ENCODE measurements around the gene TM4SF5.

TM4SF5 gene

DNA sequence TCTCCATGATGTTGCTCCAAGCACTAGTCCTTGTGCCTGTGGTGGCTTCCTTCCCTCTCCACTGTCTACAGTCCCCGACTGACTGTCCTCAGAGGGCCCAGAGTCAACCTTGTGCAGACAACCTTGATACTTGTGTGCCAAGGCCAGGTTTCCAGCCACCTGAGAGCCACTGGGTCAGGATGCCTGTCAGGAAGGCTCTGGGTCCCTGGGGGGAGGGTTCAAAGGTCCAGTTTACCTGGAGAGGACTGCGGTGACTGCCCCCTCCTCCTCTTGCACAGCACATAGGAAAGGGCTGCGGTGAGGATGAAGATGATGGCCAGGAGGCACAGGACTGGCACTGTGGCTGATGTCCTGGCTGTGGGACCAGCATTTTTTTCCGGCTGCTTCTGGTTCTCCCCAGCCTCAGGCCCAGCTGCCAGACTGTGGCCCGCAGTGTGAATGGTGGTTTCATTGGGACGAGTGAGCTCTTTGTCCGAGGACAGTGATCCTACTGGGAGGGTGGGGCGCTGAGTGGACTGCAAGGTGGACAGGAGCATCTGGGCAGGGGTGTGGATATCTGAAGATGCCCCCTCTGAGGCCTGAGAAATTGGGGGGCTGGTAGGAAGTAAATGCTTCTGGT is 36.7 kb upstream of the TM4SF5 start:
- no peak overlapping the region for H3K4me3 ChIP-seq (ENCODE audit: low read depth, low read length)
- TF ChIP-seq, protein P1, sequence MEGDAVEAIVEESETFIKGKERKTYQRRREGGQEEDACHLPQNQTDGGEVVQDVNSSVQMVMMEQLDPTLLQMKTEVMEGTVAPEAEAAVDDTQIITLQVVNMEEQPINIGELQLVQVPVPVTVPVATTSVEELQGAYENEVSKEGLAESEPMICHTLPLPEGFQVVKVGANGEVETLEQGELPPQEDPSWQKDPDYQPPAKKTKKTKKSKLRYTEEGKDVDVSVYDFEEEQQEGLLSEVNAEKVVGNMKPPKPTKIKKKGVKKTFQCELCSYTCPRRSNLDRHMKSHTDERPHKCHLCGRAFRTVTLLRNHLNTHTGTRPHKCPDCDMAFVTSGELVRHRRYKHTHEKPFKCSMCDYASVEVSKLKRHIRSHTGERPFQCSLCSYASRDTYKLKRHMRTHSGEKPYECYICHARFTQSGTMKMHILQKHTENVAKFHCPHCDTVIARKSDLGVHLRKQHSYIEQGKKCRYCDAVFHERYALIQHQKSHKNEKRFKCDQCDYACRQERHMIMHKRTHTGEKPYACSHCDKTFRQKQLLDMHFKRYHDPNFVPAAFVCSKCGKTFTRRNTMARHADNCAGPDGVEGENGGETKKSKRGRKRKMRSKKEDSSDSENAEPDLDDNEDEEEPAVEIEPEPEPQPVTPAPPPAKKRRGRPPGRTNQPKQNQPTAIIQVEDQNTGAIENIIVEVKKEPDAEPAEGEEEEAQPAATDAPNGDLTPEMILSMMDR (IDR thresholded peaks at IDR 0.05; ENCODE audit: low read depth, low read length, missing control alignments): no peak
- no peak for DNase-seq (ENCODE audit: low read depth)

DNA sequence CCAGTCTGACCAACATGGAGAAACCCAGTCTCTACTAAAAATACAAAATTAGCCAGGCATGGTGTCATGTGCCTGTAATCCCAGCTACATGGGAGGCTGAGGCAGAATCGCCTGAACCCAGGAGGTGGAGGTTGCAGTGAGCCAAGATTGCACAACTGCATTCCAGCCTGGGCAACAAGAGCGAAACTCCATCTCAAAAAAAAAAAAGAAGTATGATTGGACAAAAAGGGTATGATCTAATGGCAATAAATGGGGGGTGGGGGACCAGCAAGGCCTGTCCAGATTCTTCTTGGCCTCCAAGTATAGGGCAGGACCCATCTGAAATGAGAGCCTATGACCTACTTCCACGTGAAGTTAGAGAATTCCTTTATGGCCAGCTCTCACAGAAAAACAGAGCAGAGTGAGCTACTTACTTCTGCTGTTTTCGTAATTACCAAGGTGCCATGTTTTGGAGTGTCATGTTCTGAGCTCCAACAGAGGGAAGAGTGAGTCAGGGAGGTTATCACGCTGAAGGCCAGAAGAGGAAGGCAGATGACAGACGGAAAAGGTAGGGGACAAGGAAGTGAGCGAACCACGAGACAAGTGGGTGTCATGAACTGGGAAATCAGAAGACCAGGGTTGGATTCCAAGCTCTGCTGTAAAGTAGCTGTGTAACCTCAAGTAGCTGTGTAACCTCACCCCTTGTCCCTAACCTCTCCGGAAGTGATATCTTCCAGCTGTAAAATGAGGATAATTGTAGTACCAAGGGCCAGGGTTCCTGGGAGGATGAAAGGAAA is 35.6 kb upstream of the TM4SF5 start:
- TF ChIP-seq, protein P1 (IDR thresholded peaks at IDR 0.05; ENCODE audit: low read depth, low read length, missing control alignments): no peak
- DNase-seq (ENCODE audit: low read depth): no peak

DNA sequence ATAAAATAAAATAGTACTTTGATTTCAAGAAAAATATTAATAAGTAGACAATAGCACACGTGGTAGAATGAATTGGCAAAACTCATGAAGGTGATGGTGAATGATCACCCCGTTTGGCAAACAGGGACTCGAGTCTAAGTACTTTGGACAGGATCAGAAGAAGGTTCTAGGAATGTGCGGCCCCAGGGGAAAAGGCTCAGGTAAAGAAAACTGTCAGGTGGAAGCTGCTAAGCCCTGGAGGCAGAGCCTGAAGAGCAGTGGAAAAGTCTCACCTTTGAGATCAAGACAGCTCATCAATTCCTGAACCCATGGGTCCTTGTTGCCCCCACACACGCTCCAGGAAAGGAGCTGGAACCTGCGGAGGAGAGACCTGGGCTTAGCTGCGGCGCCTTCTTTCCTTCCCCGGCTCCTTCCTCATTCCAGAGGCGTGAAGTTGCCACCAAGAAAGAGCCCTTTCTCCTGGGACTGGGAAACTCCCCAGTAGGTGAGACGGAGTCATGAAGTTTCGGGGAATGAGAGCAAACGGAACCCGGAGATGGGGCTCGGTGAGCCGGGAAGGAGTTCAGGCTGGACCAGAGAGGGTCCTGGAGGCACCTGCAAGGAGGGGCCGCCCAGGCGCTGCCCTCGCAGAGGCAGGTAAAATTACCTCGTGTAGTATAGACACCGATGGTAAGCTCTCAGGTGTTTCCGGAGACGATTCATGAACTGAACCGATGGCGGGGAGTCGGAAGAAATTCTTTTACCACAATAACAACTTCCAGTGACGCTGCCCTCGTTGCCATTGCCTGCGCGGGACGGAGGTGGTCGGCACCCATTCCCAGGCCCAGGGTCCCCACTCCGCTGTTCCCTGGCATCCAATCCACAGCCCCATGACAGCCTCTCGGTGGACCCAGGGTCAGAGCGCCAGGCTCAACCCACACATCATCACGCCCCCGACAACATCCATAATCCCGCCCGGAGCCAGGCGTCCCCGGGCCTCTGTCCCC is 33.3 kb upstream of the TM4SF5 start:
- DNase-seq (ENCODE audit: low read depth): no peak
- TF ChIP-seq, protein P1 (IDR thresholded peaks at IDR 0.05; ENCODE audit: low read depth, low read length, missing control alignments): no peak
- no peak overlapping the region; the same call in 1 of the 2 replicates for H3K4me3 ChIP-seq (ENCODE audit: low read depth, low read length)

More for the DNA sequence above, 35.6 kb upstream of the TM4SF5 start:
- no peak overlapping the region for H3K4me3 ChIP-seq (ENCODE audit: low read depth, low read length)

DNA sequence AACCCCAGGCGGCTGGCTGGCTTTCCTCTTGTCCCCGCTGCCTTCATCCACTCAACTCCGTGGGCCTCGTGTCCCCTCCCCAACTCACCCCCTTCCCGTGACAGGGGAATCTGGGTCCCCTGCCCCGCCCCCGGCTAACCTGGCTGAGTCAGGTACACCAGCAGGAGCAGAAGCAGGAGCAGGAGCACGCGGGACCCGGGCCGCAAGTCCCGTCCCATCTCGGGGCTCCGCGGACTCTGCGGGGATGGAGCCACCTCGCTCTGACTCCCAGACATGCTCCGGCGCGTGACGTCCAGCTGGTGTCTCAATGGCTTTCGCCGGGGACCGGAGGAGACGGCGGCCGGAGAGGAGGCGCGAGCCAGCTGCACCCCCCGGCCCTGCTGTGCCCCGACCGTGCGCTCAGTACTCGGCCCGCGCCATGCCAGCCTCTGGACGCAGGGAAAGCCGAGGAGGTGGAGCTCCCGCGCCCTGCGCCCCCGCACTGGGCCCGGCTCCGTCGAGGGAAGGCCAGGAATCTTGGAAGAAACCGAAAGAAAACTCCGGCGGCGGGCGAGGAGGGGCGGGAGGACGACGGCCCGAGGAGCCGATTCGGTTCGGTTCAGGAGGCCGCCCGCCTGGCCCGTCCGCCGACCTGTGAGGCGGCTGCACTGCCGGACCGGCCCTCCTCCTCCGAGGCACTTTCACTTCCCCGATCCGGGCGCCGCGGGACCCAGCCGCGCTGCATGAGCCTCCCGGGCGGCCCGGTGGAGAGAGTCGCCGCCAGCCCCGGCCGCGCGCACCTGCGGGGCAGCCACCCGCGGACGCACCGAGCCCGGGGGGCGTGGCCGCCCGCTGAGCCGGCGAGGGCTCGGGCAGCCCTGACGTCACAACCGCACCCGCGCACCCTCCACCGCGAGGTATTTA is 32.3 kb upstream of the TM4SF5 start, which contains the start of the genes CXCL16 and ZMYND15:
TSS of gene CXCL16 (minus strand) at position 807 of the 903 bp plus-strand sequence. CDS start at position 218, 589 bp downstream.
TSS of gene ZMYND15 (plus strand) at position 712 of the 903 bp plus-strand sequence. CDS start 716 bp downstream, outside the sequence.
- TF ChIP-seq, protein P1 (IDR thresholded peaks at IDR 0.05; ENCODE audit: low read depth, low read length, missing control alignments): no peak
- no peak for DNase-seq (ENCODE audit: low read depth)
- H3K4me3 ChIP-seq (ENCODE audit: low read depth, low read length): peak within 1 kb of the TSS; percentile 69

DNA sequence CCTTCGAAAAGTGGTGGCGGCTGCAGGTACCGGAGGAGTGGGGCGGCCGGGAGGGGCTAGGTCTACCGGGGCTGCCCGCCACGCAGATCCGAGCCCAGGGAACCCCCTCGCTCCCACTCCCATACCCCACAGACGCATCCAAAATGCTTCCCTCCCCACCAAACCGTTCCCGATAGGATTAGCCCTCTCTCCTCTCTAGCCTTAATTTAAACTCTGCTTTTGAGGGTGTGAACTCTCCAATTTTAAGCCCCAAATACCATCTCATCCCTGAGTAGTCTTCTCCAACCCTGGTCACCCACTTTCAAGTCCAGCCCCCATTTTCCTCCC is 31.7 kb upstream of the TM4SF5 start:
- H3K4me3 ChIP-seq (ENCODE audit: low read depth, low read length): peak overlapping the region; percentile 69
- no peak for DNase-seq (ENCODE audit: low read depth)
- TF ChIP-seq, protein P1 (IDR thresholded peaks at IDR 0.05; ENCODE audit: low read depth, low read length, missing control alignments): no peak

DNA sequence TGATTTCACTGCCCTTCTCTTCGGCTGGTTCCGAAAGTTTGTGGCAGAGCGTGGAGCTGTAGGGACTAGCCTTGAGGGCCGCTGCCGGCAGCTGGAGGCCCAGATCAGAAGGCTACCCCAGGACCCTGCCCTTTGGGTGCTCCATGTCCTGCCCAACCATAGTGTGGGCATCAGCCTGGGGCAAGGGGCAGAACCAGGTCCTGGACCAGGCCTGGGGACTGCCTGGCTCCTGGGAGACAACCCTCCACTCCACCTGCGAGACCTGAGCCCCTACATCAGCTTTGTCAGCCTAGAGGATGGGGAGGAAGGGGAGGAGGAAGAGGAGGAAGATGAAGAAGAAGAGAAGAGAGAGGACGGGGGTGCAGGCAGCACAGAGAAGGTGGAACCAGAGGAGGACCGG is 31.1 kb upstream of the TM4SF5 start:
- no peak for DNase-seq (ENCODE audit: low read depth)
- TF ChIP-seq, protein P1 (IDR thresholded peaks at IDR 0.05; ENCODE audit: low read depth, low read length, missing control alignments): no peak
- no peak overlapping the region for H3K4me3 ChIP-seq (ENCODE audit: low read depth, low read length)

Data from GM12864 (cell line).